GM10266 (cell line): ENCODE results near the gene NAB1.
"Not testable (repeated sequence)": the region's sequence is repeated elsewhere in the genome, so short reads cannot be mapped to it uniquely, and the experiment has no call there.

ENCODE experiments used
- DNase-seq: peaks from one replicate; pipeline ENCODE4 v3.0.0; 2012; ENCODE audit errors: extremely low spot score
- CTCF ChIP-seq: IDR thresholded peaks from 2 replicates; pipeline ENCODE4 v1.5.1; 2012; ENCODE audit warnings: mild to moderate bottlenecking, low read depth; ENCODE audit not compliant: control insufficient read depth, insufficient read depth; ENCODE audit errors: missing control alignments

Gene NAB1, protein sequence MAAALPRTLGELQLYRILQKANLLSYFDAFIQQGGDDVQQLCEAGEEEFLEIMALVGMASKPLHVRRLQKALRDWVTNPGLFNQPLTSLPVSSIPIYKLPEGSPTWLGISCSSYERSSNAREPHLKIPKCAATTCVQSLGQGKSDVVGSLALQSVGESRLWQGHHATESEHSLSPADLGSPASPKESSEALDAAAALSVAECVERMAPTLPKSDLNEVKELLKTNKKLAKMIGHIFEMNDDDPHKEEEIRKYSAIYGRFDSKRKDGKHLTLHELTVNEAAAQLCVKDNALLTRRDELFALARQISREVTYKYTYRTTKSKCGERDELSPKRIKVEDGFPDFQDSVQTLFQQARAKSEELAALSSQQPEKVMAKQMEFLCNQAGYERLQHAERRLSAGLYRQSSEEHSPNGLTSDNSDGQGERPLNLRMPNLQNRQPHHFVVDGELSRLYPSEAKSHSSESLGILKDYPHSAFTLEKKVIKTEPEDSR

DNA sequence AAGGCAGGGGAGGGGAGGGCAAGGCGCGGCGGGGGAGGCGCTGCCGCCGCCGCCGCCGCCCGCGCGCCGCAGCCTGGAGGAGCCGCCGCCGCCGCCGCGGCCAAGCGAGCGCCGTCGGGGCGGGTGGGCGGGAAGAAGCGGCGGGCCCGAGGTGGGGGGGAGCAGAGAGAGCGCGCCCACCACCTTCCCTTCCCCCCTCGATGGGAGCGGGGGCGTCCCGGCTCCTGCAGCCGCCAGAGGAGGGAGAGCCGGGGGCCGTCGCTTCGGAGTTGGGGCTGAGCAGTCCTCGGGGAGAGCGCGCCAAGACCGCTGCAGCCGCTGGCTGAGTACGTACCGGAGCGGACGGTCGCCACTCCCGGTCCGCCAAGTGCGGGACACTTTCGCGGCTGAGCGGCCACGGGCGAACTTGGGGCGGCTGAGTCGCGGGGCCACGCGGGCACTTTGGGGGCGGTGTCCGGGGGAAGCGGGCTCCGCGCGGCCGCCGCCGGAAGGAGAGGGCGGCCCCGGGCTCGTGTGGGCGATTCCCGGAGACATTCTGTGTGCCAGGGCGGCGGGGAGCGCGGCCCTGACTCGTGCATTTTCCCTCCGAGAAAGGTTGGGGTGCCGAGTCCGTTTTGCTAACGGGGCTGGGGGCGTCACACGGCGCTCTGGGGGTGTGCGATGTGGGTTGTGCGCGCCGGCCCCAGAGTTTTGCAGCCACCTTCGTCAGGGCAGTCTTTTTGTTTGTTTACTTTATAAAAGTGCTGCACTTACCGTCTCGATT, at the start of gene NAB1:
Gene NAB1, plus strand, starts transcription at position 49 of the 763 bp plus-strand sequence. CDS start 10,094 bp downstream, outside the sequence.
- DNase-seq, result peak; percentile 79
- TF ChIP-seq CTCF, result no peak

GRCh38 chr2:190599546-190600220, 49.2 kb upstream of the NAB1 start:
- no peak for TF ChIP-seq CTCF
- no peak for DNase-seq

GRCh38 chr2:190600293-190601103, 48.4 kb upstream of the NAB1 start:
- DNase-seq, result no peak
- no peak for TF ChIP-seq CTCF

DNA sequence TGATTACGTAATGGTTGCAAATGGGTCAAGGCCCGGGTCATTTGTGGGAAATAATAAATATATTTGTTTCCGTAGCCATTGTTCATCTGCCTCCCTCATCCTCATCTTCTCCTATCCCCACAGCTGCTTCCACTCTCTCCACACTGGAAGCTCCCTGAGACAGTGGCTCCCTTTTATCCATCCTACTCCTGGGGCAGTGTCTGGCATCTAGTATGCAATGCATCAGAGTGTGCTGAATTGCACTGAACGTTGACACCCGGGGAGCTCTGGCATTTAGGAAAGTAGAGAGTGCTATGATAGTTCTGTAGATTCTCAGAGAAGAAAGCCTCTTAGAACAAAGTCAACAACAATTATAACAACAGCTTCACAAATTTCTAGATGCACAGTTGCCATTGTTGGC, 45.5 kb upstream of the NAB1 start:
- TF ChIP-seq CTCF, result no peak
- no peak for DNase-seq

DNA sequence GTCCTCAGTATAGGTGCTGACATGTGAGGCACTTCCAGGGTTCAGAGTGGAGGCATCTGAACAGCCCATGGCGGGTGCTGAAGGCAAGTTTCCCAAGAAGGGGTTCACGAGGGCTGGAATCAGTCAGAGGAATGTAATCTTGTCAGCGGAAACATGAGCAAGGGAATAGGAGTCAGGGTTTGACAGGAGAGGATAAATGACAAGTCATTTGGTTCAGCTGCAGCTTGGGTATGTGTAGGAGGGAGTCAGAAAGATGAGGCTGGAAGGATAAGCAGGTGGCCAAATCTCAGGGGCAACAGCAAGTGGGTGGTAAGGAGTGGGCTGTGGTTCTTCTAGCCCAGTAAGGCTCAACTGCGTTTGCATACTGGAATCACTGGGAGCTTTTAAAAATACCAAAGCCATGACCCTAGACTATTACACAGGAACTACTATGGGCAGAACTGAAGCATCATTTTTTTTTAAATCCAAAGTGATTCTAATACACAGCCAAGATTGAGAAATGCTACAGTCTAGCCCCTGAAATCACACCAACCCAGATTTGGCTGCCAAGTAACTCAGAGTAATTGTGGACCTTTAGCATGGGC, 41.8 kb upstream of the NAB1 start:
- TF ChIP-seq CTCF, result no peak
- DNase-seq, result no peak

DNA sequence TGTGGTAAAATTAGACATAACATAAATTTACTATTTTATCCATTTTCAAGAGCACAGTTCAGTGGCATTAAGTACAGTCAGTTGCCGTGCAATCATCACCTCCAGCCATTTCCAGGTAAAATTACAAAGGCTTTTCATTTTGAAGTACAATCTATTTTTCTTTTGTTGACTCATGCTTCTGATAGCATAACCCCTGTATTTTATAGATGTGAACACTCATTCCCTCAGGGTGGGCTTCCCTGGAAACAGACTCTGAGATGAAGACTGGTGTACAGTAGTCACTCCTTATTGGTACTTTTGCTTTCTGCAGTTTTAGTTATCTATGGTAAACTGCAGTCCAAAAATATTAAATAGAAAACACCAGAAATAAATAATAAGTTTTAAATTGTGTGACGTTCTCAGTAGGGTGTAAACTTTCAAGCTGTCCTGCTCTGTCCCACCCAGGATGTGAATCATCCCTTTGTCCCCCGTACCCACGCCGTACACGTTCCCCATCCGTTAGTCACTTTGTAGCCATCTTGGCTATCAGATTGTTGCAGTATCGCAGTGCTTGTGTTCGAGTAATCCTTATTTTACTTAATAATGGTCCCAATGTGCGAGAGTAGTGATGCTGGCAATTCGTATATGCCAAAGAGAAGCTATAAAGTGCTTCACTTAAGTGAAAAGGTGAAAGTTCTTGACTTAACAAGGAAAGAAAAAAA, 41.1 kb upstream of the NAB1 start:
- DNase-seq, result no peak
- no peak for TF ChIP-seq CTCF

GRCh38 chr2:190608863-190609262, 40.0 kb upstream of the NAB1 start:
- not testable (repeated sequence) for DNase-seq

DNA sequence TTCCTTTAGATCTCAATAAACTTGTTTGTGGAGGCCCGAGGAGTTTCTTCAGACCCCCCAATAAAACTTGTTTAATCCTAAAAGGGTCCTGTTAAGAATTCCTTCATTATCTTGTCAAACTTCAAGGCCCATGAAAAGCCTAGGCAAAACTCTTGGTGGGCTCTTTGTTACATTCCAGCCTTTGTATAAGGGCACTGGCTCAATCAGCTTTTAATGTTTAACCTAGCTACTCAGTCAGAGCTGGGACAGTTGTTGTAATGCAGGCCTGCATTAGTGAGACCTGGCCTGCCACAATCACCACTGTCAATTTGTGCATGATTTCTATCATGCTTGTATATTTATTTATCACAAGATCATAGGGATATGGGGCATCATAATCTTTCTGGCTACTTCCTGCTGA, 39.5 kb upstream of the NAB1 start:
- not testable (repeated sequence) for DNase-seq

DNA sequence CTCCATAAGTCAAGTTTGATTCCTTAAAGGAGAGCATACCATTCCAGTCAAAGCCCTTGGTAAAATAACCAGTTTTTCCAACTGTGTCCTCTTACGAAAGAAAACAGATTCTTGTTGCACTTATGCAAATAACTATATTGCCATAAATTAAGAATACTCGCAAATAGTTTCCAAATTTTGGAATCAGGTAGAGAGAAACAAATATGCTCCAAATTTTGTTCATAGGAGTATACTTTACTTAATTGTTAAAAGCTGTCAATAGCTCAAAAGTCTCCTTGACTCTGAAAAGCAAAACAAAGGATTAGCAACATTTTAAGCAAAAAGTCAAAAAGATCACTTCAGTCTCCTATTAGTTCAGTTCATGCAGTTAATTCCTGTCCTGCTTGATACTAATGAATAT, 38.4 kb upstream of the NAB1 start:
- DNase-seq, result not testable (repeated sequence)
